ENCODE data around the gene SPOCK1.
"Not testable (repeated sequence)": the region's sequence is repeated elsewhere in the genome, so short reads cannot be mapped to it uniquely, and the experiment has no call there.

Gene SPOCK1

DNA sequence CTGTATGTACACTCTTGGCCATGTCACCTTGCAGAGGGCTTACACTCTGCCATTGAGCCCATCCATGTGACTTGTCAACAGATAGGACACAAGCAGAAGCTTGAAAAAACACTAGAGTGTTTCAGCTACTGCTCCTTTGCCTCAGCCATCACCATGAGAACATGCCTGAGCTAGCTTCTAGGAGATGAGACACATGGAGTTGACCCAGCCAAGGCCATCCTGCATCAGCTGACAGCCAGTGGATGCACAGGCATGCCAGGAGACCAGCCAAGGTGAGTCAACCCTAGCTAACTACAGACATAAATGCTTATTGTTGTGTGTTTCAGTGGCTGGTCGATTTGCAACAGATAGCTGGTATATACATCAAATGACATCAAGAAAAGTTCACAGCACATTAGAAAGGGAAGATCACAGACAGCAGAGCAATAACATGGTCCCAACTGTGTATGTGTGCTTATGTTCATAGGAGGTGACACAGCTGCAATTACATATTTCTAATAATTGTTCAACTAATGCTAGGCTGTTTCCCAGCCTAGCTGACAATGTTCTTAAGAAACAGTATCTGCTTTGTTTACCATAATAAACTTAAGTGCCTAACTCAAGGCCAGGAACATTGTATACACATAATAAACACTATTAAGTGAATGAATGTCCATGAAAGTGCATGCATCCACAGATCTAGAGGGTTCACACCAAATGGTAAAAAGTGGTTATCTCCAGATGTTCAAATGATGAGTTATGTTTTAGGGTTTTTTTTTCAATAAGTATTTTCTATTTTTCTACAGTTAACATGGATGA lies 105.7 kb downstream of the SPOCK1 start:
- no peak for DNase-seq

GRCh38 chr5:137392261-137392660 lies 106.9 kb downstream of the SPOCK1 start:
- DNase-seq = no peak

DNA sequence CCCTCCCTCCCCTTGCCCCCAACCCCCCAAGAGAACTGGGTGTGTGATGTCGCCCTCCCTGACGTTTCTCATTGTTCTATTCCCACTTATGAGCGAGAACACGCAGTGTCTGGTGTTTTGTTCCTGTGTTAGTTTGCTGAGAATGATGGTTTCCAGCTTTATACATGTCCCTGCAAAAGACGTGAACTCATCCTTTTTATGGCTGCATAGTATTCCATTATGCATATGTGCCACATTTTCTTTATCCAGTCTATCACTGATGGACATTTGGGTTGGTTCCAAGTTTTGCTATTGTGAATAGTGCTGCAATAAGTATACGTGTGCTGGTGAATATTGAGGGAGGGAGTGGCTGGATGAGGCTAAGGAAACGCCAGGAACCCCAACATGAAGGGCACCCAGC lies 108.1 kb downstream of the SPOCK1 start:
- not testable (repeated sequence) for DNase-seq

GRCh38 chr5:137389042-137389441 lies 110.1 kb downstream of the SPOCK1 start:
- no peak for DNase-seq

- DNase-seq = no peak
Measured at GRCh38 chr5:137385064-137385463, 114.1 kb downstream of the SPOCK1 start.

DNA sequence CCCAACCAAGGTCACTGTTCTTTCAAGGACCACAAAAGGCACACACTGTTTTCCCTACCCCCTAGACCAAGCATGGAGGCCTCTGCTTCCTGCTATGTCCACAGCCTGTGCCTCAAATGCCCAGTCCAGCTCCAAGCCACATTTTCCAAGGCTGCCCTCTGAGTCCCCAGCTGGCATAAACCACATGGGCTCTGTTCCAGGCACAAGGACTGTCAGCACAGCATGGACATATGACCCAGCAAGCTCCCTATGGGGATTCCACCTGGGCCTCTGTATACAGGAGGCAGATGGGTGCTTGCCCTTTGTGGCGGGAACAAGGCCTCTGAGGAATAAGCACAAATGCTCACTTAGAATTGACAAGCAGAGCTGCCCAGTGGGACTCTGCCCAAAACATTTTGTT lies 115.2 kb downstream of the SPOCK1 start:
- no peak for DNase-seq

GRCh38 chr5:137381555-137381954 lies 117.6 kb downstream of the SPOCK1 start:
- DNase-seq = no peak

GRCh38 chr5:137379555-137380286 lies 119.4 kb downstream of the SPOCK1 start:
- no peak for DNase-seq

DNA sequence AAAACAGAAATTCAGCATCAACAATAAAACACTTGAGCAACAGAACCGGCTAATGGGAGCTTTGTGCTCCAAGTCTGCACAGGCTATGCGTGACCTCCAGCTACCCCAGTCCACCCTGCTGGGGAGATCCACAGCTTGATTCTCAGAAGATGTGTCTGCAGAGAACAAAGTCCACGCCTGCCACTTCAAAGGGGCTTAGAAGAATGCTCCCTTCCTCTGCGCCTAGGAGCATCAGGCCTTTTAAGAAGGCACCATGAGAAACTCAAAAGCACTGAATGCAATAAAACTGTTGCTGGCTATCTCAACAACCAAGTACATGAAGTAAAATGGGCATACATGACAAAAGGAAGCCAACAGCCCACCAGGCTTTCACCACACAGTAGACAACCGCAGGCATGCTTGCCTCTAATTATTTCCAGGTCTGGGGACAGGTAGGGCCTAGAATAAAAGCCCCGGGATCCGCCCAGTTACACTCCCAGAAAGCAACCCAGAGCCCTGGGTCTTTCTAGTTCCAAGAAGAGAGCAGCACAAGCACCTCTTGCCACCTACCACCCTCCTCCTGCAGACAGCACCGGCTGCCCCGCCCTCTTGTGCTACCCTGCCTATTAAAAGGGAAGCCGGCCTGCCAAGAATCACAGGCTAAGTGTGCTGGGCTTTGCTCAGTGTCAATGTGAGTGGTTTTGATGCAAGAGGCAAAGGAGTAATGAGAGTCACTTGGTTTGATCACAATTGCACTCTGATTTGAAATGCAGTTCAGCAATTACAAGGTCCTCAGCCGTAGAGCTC lies 123.2 kb downstream of the SPOCK1 start:
- no peak for DNase-seq

GRCh38 chr5:137374110-137374714 lies 124.9 kb downstream of the SPOCK1 start:
- no peak for DNase-seq

DNA sequence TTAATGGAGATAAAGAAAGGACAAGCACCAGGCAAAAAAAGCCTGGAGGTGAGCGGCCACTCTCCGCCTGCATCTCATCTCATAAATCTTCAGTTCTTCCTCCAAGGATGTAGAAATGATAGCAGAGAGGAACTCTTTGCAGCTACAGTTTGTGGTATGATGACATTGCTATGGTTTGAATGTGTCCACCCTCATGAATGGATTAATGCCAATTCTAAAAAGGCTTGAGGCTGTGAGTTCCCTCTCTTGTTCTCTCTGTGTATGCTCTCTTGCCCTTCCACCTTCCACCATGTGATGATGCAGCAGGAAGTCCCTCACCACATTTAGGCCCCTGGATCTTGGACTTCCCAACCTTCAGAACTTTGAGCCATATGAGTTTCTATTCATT lies 126.4 kb downstream of the SPOCK1 start:
- peak; percentile 42 for DNase-seq

GRCh38 chr5:137372016-137372772 lies 126.9 kb downstream of the SPOCK1 start:
- DNase-seq = no peak

- no peak for DNase-seq
Measured at GRCh38 chr5:137370096-137371071, 128.7 kb downstream of the SPOCK1 start.

GRCh38 chr5:137368651-137369050 lies 130.5 kb downstream of the SPOCK1 start:
- DNase-seq = no peak

GRCh38 chr5:137367951-137368350 lies 131.2 kb downstream of the SPOCK1 start:
- no peak for DNase-seq

GRCh38 chr5:137366526-137366925 lies 132.6 kb downstream of the SPOCK1 start:
- no peak for DNase-seq

- no peak for DNase-seq
Measured at GRCh38 chr5:137365126-137365865, 133.8 kb downstream of the SPOCK1 start.

- peak; percentile 8 for DNase-seq
Measured at GRCh38 chr5:137361280-137361679, 137.8 kb downstream of the SPOCK1 start.

DNA sequence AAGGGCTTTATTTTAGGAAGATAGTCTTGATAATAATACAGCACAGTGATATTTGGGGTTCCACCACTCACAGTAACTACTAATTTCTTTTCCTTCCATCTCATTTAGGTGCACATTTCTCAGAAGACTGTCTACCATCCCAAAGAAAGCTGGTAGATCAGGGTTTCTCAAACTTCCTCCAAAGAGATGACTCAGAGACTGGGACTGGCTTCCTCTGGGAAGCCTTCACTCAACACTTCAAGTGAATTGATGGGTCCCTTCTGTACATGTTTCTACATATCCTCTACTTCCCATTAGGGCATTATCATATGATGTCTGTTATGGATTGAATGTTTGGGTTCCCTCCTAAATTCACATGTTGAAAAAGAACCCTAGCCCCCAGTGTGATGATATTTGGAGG lies 138.5 kb downstream of the SPOCK1 start:
- no peak for DNase-seq

GRCh38 chr5:137359941-137360340 lies 139.2 kb downstream of the SPOCK1 start:
- no peak for DNase-seq

Measured in hematopoietic multipotent progenitor cell treated with erythropoietin and hydrocortisone succinate and interleukin-3 and kit ligand, for 6 days (in vitro differentiated cells).